ENCODE results near the gene DDHD1.

DNA sequence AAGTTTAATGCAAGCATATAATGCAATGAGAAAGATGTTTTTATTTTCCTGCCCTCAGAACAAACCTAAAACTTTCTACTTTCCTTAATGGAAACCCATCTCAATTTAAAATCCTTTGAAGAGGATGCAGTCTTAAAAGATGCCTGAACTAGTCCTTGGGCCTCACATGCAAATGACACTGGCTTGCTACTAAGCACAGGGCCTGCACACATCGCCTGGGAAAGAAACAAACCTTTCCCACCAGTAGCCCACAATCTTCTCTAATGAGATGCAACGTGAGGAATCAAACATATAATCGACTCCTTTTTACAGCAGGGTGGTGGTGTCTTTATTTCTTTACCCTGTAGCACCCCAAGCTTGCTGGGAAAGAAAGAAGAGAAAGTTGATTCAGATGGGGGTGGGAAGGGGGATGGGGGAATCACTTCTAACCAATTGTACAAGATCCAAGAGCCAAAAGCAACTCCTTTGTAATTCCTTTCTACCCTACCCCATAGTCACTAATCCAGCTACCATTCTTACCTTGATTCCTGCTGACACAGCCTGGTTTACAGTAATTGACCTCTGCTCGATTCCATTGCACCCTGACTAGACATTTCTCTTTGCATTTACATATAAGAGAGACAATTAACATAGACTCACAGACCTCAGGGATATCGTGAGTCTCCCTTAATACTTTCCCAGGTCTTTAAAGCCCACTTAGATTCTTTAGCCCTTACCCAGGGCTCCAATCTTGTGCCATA, 132.8 kb downstream of the DDHD1 start:
- TF ChIP-seq CTCF (conservative IDR thresholded peaks at IDR 0.05) (no peak), ZFX (IDR thresholded peaks at IDR 0.05) (no peak)
